Peyer's patch (tissue), 4 donors: ENCODE data around the gene SMS.

Experiments
- CTCF ChIP-seq, 6 experiments: fragments of 450-650 bp in 4 of 6; fragments of 200-600 bp in 2 of 6; sonication (generic) in 1 of 6; IDR thresholded peaks; one replicate each; pipeline ENCODE4 v1.5.1; 2017 to 2019; ENCODE audit warnings: antibody characterized with exemption in 6 of 6, mild to moderate bottlenecking in 3 of 6, moderate library complexity in 1 of 6
- POLR2A ChIP-seq, 2 donors: fragments of 450-650 bp; IDR thresholded peaks; one replicate each; pipeline ENCODE4 v1.5.1; 2017; ENCODE audit warnings: antibody characterized with exemption in 2 of 2, mild to moderate bottlenecking in 2 of 2, moderate library complexity in 2 of 2

GRCh38 chrX:22026731-22027130, 86.2 kb downstream of the SMS start:
- TF ChIP-seq CTCF (IDR thresholded peaks at IDR 0.05), result no peak
- no peak for TF ChIP-seq POLR2A (IDR thresholded peaks at IDR 0.05)
